Fibroblast of villous mesenchyme (primary cell): Measurements from ENCODE around the gene C10orf95. TPM values are rescaled to one million over a fixed set of nuclear protein-coding genes. Genes with fewer than 3 reads are reported as not detected.

ENCODE experiments used
- DNase-seq: peaks from one replicate; pipeline ENCODE4 v3.0.0-alpha.2; 2010; ENCODE audit warnings: low read depth
- H3K4me3 ChIP-seq: 2 replicates; pipeline ENCODE4 v1.5.1; 2011; ENCODE audit warnings: low read depth, mild to moderate bottlenecking, low read length
- CTCF ChIP-seq: IDR thresholded peaks from 2 replicates; pipeline ENCODE4 v1.5.1; 2012; ENCODE audit warnings: low read depth, mild to moderate bottlenecking, low read length; ENCODE audit not compliant: insufficient read depth
- total RNA-seq: library from RNA; depleted of rRNA; stranded (reverse); fragments of >200 nt; gene quantifications from 2 replicates; pipeline ENCODE4 v1.2.3, GENCODE V29; 2012

The C10orf95 gene
- total RNA-seq, 1 donor, result not detected

- no peak for DNase-seq
- H3K4me3 ChIP-seq, result no peak overlapping the region
- TF ChIP-seq CTCF, result no peak
These were observed 24.2 kb upstream of the C10orf95 start for GRCh38 chr10:102475451-102476040.

GRCh38 chr10:102473445-102474331 is 22.3 kb upstream of the C10orf95 start:
- DNase-seq, result no peak
- no peak for TF ChIP-seq CTCF

GRCh38 chr10:102470579-102471546 is 19.5 kb upstream of the C10orf95 start:
- no peak for TF ChIP-seq CTCF
- DNase-seq, result no peak
- no peak overlapping the region for H3K4me3 ChIP-seq

More at GRCh38 chr10:102473445-102474331, 22.3 kb upstream of the C10orf95 start:
- no peak overlapping the region for H3K4me3 ChIP-seq

- no peak for TF ChIP-seq CTCF
- peak; percentile 61 for DNase-seq
- H3K4me3 ChIP-seq, result no peak overlapping the region
These were observed 17.3 kb upstream of the C10orf95 start for GRCh38 chr10:102468683-102469082.

GRCh38 chr10:102467971-102468438 is 16.7 kb upstream of the C10orf95 start:
- no peak for DNase-seq
- TF ChIP-seq CTCF, result no peak
- no peak overlapping the region for H3K4me3 ChIP-seq

- no peak for DNase-seq
- H3K4me3 ChIP-seq, result no peak overlapping the region
- no peak for TF ChIP-seq CTCF
These were observed 16.0 kb upstream of the C10orf95 start for GRCh38 chr10:102467318-102467717.
